ENCODE measurements around the gene FAM111A. TPM values are rescaled to one million over a fixed set of nuclear protein-coding genes. Genes with fewer than 3 reads are reported as not detected.

The FAM111A gene
- total and polyA plus RNA-seq, 9 of the 15 experiments (the other 6 are each of a cell fraction or from before 2014, with no cell fraction given): 14.8 to 30.6 (median 20.1) TPM

DNA sequence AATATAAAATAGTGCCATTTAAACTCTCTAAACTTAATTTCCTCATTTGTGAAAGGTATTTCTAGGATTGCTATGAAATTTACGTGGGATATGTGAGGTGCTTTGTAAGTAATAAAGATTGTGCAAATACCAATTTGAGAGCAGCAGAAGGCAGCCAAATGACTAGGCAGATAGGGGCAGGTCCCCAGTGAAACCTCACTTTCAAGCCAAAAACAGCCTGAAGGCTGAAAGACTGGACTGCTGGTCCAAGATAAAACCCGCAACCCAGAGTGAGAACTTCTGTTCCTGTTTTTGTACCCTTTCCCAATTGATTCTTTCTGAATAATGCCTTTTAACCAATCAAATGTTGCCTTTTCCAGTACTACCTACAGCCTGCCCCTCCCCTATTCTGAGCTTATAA, 36.5 kb downstream of the FAM111A start (continued):
- TF ChIP-seq ELF4 (CRISPR knock-in tag; IDR thresholded peaks at IDR 0.05): no peak
- TF ChIP-seq SRSF1 (IDR thresholded peaks at IDR 0.05; ENCODE audit: low read depth, low read length): no peak
- TF ChIP-seq, protein P1, sequence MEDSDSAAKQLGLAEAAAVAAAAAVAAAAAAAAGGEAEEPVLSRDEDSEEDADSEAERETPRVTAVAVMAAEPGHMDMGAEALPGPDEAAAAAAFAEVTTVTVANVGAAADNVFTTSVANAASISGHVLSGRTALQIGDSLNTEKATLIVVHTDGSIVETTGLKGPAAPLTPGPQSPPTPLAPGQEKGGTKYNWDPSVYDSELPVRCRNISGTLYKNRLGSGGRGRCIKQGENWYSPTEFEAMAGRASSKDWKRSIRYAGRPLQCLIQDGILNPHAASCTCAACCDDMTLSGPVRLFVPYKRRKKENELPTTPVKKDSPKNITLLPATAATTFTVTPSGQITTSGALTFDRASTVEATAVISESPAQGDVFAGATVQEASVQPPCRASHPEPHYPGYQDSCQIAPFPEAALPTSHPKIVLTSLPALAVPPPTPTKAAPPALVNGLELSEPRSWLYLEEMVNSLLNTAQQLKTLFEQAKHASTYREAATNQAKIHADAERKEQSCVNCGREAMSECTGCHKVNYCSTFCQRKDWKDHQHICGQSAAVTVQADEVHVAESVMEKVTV (CRISPR knock-in tag; IDR thresholded peaks at IDR 0.05): no peak
- TF ChIP-seq MTF1 (CRISPR knock-in tag; IDR thresholded peaks at IDR 0.05; ENCODE audit: borderline replicate concordance): no peak
- no peak for TF ChIP-seq ILK (tag; IDR thresholded peaks at IDR 0.05; ENCODE audit: borderline replicate concordance, low read depth)
- TF ChIP-seq, protein P2, sequence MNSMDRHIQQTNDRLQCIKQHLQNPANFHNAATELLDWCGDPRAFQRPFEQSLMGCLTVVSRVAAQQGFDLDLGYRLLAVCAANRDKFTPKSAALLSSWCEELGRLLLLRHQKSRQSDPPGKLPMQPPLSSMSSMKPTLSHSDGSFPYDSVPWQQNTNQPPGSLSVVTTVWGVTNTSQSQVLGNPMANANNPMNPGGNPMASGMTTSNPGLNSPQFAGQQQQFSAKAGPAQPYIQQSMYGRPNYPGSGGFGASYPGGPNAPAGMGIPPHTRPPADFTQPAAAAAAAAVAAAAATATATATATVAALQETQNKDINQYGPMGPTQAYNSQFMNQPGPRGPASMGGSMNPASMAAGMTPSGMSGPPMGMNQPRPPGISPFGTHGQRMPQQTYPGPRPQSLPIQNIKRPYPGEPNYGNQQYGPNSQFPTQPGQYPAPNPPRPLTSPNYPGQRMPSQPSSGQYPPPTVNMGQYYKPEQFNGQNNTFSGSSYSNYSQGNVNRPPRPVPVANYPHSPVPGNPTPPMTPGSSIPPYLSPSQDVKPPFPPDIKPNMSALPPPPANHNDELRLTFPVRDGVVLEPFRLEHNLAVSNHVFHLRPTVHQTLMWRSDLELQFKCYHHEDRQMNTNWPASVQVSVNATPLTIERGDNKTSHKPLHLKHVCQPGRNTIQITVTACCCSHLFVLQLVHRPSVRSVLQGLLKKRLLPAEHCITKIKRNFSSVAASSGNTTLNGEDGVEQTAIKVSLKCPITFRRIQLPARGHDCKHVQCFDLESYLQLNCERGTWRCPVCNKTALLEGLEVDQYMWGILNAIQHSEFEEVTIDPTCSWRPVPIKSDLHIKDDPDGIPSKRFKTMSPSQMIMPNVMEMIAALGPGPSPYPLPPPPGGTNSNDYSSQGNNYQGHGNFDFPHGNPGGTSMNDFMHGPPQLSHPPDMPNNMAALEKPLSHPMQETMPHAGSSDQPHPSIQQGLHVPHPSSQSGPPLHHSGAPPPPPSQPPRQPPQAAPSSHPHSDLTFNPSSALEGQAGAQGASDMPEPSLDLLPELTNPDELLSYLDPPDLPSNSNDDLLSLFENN (IDR thresholded peaks at IDR 0.05; ENCODE audit: low read depth in 2 of 2, low read length in 2 of 2): no peak
- TF ChIP-seq, protein P3, sequence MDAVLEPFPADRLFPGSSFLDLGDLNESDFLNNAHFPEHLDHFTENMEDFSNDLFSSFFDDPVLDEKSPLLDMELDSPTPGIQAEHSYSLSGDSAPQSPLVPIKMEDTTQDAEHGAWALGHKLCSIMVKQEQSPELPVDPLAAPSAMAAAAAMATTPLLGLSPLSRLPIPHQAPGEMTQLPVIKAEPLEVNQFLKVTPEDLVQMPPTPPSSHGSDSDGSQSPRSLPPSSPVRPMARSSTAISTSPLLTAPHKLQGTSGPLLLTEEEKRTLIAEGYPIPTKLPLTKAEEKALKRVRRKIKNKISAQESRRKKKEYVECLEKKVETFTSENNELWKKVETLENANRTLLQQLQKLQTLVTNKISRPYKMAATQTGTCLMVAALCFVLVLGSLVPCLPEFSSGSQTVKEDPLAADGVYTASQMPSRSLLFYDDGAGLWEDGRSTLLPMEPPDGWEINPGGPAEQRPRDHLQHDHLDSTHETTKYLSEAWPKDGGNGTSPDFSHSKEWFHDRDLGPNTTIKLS (IDR thresholded peaks at IDR 0.05; ENCODE audit: borderline replicate concordance, low read depth): no peak
- TF ChIP-seq SOX6 (IDR thresholded peaks at IDR 0.05): no peak
- no peak for TF ChIP-seq HDAC6 (IDR thresholded peaks at IDR 0.05; ENCODE audit: low read depth, low read length)
